ENCODE measurements around the gene SETBP1.

Gene SETBP1

DNA sequence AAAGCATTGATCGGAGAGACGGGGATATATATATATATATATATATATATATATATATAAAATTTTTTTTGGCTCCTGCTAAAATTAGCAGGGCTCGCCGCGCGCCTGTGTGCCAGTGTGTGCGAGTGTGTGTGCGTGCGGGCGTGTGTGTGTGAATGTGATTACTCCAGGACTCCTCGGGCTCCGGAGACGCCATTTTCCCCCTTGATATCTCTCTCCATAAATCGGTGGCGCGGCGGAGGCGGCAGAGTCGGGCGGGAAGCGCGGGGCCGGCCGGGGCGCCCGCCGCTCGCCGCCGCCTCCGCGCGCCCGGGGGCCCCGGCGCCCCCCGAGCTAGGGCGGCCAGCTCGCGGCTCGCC lies 795 bp upstream of the SETBP1 start:
- DNase-seq, result peak; percentile 20

DNA sequence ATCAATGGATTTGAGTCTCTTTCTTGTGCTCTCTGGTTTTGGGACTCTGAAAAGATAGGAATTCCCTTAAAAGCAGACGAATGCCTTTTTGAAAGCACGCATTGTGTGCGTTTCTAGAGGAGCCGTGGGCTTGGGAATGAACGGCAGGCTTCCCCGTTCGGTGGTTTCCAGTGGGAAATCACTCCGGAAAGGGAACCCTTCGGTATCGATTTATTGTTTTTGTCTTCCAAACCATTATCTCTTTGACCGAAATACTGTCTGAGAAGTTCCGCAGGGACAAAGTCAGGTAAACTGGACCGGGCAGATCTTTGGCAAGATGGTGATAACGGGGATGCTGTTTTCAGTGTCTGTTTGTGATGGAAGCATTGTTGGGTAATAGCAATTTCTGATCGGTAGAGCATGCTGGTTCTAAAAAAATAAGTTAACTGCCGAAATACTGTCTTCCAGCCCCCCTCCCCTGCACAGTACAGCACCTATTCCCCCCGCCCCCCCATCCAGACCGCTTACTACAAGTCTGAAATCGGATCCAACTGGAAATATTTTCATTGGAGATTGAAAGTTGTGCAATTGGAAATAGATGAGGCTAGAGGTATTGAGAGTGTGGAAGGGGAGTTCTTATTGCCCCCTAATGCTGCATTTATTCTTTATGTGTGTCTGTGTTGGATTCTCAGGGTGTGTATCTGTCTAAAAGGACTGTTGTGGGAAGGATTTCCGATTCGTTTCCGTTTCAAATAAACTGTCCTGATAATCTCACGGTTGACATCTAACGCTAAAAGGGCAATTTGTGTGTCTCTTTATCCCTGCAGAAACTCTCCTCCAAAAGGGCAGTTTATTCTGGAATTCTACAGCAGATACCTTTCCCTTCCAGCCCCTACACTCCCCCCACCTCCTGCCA lies 635 bp downstream of the SETBP1 start:
- no peak for DNase-seq

DNA sequence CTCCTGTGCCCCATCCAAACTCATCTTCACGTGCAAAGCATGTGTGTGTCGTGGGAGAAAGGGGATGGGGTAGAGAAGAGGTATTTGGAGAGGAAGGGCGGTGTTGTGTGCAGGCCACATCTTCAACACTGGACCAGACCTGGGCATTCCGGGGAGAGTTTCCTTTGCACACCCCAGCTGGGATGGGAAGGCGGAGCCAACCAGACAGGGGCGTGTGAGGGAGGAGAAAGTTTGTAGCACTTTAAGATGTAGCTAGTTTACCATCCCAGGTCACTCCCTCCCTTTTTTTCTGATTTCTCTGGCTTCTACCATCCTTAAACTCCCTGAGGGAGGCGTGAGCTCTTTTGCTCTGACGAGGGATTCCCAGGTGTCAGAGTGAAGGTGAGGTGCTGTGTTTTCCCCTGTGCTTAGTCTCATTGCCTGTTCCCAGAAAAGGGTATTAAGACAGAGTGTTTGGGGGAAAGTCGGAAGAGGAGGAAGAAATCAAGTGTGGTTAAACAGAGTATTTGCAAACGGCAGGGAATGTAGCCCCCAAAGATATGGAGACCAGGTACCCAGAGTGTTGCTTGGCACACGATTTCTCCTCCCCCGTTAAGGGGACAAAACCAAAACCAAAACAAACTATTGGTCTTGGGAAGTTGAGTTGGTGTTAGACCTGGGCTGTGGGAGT lies 1.6 kb downstream of the SETBP1 start:
- no peak for DNase-seq

DNA sequence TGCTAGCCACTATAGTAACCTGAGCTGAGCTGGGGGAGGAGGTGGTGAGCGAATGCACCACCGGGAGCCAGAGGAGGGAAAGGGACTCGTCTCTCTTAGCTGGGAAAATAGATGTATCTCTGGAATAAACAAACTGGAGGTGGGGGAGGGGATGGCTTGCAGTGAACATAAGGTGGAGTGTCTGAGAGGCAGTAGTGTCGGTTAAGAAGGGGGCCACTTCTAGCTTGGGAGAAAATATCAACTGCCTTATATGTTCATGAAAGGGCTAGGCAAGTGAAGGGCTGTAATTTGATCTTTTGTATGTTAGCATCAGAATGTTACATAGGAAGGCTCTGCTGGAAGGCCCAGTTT lies 2.2 kb downstream of the SETBP1 start:
- DNase-seq, result no peak

DNA sequence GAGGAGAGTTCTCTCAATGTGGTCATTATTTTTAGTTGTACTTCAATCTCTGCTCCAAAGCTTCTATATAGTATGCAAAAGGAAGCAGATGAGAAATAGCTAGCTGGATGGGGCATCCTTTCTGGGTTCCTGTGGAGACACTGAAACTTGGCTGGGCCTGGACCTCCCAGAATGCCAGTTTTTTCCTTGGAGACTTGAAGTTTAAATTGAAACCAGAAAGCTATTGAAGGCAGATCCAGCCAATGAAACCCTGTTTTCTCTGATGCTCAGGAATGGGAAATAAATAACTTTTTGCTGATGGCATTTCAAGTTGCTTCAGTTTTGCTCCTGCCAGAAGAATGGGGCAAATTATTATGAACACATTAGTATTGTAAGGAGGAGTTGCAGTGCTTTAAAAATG lies 2.9 kb downstream of the SETBP1 start:
- no peak for DNase-seq

DNA sequence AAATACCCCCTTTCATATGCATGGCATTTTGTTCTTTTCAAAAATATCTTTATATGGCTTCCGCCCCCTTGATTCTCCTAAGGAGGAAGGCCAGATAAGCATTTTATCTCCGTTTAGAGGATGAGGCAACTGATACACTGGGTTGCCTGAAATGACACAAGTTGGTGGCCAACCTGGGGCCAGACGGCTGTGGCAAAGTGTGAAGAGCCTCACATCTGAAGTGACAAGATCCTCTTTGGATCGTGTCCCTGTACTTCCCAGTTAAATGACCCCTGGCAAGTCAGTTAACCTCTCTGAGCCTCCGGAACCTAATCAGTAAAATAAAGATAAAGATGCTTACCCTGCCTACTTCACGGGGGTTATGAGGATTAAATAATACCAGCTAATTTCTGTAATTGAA lies 4.6 kb downstream of the SETBP1 start:
- DNase-seq, result no peak

DNA sequence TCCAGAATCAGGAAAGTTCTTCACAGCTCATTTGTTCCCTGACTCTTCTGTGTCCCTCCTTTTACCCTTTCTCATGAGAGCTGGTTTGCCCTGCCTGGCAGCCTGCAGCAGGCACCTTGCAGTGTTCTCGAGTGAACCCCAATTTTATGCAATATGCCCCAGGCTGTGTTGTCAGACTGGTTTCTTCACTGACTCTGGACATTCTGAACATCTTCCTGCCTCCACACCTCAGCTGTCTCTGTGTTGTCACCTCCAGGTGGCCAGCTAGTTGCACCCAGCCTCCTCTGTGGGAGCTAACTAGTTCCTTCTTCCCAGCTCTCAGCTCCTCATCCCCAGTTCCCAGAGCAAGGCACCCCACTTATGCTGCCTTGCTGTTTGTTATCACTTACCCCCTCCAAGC lies 5.5 kb downstream of the SETBP1 start:
- DNase-seq, result no peak

DNA sequence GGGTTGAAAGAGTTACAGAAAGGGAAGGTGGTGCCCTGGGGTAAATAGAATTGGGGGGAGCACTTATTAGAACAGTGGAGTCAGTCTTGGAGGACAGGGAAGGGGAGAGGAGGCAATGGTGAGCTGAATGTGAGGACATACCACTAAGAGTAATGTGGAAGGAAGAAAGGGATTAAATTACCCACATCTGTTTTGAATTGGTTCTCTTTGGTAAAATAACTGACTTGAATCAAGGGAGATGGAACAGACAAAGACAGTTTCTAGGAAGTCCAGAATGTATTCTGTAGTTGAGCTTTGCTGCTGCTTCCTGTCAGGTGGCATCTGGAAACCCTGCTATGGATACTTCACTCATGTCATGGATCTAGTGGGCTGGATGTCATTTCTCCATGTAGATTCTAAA lies 6.7 kb downstream of the SETBP1 start:
- no peak for DNase-seq

DNA sequence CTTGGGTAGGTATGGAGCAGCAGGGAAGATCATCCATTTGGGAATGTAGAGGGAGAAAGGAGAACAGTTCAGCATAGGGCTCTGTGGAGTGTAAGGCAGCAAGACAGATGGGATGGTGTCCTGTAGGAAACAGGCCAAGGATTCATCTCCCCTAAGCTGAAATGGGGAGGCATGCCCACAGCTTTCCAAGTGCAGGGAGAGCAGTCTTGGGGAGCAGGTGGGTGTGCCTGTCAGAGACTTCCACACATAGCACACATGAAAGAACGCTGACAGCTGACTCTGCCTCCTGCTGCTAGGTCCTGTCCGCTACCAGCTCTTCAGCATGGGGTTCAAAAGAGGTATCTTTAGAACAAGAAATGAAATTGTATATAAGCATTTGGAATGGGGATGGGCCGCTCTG lies 9.0 kb downstream of the SETBP1 start:
- DNase-seq, result no peak

DNA sequence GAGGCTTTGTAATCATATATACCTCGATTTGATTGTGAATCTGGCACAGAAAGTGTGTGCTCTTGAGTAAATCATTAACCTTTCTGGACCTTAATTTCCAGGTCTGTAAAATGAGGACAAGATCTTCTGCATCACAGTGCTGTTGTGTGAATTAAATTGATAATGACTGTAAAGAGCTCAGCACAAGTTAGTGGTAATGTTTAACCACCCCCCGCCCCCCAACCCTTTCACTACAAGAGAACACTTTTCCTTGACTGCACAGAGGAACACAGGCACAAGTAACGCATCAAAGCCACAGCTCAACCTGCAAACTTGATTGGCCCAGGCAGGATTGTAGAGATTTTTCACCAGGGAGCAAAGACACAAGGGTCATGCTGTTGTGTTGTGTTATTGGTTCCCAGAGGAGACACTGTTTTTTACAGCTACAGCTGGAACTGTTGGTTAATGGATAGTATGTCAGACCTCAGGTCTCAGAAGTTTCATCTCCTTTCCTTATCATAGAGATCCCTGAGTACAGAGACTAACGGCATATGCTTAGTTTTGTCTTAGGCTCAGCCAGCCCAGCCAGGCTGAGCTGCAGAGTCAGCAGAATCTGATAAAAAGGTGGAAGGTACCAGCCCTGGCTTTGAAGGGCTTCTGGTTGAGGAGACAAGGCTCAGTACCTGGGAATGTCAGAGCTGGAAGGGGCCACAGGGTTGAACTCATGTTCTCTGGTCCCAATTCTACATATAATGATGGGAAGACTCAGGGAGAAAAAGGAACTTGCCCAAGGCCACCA lies 10.6 kb downstream of the SETBP1 start:
- DNase-seq, result no peak

DNA sequence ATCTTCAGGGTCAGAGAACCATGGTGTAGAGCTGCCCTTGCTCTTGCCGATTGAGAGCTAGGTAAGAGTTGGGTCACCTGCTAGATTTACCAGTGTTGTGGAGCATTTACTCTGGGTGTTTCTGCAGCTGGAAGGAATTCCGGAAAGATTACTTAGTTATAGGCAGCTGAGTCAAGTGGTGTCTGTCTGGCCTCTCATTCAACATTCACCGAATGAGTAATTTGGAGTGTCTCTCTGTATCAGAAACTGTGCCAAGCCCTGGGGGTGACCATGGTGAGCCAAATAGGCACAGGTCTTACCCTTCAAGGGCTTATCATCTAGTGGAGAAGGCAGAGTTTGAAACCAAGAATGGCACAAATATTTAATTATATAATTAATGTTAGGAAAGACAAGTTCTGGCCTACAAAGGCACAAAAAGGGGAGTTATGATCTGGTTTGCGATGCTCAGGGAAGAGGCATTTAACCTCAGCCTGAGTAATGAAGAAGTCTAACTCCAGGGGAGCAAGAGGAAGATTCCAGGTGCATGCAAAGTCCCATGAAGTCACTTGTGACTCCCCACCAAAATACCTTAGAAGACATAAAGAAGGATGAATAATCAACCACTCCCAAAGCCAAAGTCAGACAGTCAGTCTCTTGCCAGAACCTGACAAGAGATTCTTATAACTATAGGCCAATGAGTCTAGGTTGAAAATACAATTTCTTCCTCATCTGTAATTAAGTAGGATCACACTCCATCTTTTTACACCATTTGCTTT lies 12.5 kb downstream of the SETBP1 start:
- DNase-seq, result no peak

DNA sequence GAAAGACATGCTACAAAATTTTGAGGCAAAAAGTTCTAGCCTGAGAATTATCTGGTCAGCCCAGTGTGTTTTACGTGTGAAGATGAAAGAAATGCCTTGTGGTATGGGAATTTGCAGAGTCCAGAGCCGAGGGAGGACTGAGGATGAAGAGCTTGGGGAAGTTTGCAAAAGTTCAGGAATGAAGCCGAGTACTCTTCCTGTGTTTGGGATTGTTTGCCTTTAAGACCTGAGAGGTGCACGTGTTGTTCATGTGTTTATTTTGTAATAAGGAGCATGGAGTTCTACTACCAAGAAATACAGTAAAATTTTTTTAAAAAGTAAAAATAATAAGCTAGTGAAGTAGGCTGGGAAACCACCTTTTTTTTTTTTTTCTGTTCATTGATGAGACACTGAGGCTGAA lies 14.8 kb downstream of the SETBP1 start:
- DNase-seq, result no peak

DNA sequence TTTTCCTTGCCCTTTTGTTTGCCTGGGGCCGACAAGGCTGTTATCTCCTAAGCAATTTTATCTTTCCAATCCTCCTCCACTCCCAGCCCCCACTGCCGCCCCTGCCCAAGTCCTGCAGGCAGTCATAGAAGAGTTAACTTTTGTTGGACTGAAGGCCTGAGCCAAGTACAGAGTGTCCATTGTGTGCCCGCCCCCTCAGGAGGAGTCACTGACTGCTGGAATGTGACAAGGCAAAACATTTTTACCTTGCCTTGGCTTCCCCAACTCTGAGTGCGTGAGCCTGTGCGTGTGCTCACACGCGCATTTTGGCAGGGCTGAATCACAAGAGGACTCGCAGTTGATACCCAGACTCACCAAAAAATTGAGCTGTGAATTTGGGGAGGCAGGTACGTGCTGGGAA lies 16.2 kb downstream of the SETBP1 start:
- no peak for DNase-seq

DNA sequence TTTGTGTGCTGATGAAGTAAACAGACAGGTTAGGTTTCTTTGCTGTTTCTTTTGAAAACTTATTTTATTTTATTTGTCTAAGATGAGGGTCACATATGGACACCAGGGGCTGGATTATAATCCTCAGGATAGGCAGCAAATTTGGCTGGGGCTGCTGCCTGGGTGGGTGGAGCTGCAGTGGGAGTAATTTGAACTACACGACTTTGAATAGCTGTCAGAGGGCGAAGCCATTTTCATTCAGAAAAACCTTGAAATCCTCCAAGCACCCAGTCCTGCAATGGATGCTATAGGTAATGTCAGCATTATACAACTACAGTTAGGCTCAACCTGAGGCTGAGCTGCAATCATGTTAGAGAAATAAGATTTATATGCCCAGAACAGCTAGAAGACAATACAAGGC lies 16.6 kb downstream of the SETBP1 start:
- no peak for DNase-seq

DNA sequence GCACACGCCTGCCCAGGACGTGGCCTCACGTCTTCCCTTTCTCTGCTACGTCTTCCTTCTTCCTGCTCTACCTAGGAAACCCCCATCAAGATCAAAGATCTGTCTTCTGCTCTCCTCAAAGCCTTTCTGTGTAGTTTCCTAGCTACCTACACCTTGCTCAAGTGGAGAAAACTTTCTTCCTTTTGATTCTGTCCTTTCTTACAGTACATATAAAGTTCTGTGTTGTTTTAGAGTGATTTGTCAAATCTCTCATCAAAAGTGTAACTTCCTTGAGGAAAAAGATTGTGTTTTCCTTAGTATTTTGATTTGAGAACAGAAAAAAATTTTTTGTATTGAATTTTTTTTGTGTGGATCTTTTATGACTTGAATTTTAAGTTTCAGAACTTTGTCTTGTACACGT lies 17.8 kb downstream of the SETBP1 start:
- DNase-seq, result no peak

DNA sequence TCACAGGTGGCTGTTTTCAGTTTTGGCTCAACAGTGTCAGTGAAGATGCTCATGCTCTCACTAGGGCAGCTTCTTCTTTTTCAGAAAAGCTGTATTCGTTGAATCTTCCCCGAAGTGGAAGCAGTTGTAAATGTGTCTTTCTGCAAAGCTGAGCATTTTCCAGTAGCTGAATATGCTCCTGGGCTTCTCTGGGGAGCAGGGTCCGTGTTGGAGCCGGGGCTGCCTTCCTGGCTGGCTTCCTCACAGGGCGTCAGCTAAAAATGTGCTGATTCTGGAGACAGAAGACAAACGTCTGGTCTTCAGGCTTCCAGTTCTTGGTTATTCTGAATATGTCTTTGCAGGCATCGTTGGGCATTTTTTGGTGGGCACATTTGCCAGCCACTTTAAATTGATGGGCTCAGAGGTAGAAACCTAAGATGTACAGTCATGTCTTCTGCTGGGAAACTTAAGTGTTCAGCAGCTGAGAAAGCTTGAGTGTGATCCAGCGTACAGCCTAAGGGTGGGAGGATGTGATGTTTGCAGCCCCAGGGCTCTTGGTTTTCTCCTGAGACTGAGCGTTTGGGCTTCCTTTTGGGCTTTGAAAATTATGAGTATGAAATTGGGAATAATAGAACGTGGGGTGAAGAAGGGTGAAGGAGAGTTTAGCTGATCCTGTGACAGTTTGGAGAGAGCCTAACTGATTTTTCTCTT lies 19.0 kb downstream of the SETBP1 start:
- no peak for DNase-seq

DNA sequence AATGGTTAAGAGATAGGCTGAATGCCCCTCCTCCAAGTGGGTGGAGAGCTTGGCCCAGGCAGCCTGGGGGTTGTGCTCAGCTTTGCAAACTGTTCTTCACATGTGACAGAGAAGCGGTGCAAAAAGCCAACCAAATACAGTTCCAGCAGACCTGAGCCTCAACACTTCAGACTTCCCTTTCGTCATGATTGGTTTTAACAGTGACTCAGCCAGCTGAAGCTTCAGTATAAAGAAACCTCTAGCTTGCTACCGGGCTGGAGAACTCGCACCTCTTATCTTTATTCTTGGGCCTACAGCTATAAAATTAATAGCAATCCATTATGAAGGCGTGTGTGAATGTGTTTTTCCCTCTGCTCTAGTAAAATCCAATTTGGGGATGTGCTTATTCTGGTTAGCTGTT lies 20.0 kb downstream of the SETBP1 start:
- peak; percentile 20 for DNase-seq

DNA sequence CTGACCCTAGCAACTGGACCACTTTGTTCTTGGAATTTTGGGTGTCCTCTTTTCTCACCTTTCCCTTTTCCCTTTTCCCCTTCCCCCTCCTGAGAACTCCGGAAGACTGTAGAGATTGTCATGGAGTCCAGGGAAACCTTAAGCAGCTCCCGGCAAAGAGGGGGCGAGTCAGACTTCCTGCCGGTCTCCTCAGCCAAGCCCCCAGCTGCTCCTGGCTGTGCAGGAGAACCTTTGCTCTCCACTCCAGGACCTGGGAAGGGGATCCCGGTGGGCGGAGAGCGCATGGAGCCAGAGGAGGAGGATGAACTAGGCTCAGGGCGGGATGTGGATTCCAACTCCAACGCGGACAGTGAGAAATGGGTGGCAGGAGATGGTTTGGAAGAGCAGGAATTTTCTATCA lies 20.5 kb downstream of the SETBP1 start:
- no peak for DNase-seq

DNA sequence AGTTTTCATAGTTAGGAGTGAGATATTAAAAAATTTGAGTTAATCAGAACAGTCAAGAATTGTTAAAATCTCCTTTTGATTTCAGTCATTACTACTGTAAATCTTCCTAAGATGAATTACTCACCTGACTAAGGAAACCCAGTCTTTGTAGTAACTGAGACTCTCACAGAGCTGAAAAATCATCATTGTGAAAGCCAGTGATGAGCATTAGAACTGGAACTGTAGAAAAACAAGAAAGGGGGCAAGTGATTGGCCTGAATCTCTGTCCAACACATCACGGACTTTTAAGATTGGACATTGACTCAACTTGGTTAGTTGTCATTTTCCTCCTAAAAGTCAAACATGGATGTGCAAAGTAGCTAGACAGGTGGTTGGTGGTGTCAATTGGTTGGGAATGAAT lies 21.9 kb downstream of the SETBP1 start:
- DNase-seq, result no peak

DNA sequence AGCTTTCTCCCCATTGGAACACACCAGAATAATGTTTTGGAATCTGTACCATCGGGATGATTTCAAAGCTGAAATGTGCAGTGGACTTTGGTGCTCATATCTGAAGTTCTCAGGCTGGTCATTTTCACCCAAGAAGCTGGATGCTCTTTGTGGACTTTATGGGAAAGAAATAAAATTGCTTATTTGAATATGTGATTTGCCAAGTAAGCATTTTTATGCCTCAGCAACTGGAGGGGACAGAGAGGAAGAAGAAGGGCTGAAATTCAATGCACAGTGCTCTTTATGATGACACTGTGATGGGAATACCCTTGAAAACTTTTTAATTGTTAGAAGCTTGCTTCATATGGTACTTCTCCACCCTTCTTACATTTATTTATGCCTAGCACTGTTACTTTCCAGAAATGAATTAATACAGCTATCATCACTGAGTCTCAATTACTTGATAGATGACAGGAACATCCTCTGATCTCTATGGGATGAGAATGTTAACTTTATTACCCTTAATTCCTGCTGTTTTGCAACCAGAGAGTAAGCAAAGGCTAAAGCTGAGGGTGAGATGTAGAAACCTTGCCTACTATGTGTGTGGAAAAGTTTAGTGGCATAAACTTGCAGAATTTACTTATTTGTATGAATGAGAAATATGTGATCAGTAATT lies 23.6 kb downstream of the SETBP1 start:
- no peak for DNase-seq

DNA sequence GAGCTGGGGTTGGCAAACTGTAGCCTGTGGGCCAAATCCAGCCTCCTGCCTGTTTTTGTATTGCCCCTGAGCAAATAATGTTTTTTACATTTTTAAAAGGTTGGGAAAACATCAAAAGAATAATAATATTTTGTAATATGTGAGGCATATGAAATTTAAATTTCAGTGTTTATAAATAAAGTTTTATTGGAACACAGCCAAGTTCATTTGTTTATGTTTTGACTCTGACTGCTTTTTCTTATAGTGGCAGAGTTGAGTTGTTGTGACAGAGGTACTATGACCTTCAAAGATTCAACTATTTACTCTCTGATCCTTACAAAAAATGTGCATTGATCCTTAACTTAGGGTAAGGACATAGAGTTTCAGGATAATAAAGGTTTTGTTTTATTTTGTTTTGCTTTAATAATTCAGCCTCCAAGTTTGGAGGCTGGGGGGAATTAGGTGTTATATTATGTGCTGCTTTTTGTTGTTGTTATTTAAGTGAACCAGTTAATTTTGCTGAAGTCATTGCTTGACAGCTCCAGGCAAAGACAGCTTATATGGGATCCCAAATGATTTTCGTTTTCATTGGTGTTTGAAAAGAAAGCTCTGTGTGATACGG lies 24.5 kb downstream of the SETBP1 start:
- DNase-seq, result no peak
